ENCODE data around the gene NACC1.

Gene NACC1

DNA sequence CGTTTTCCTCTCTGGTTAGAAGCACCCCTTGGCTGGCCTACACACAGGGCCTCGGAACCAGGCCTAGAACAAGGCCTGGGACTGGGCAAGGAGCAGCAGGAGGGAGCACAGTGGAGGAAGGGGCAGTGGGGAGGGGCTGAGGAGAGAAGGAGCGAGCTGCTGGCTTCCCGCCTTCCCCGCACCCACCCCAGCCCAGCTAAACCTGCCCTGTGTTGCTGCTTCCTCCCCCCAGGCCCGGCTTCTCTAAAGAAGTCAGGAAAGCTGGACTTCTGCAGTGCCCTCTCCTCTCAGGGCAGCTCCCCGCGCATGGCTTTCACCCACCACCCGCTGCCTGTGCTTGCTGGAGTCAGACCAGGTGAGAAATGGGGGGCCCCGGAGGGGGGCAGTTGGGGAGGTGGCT is 39.7 kb upstream of the NACC1 start:
- peaks cover 44% of the 10 kb centered on the region for H3K4me1 ChIP-seq (ENCODE audit: control insufficient read depth, insufficient read depth, low read length)
- H3K9me3 ChIP-seq (ENCODE audit: control insufficient read depth, insufficient read depth, low read length), result no peaks in the 10 kb centered on the region
- no peak overlapping the region for H3K9ac ChIP-seq (ENCODE audit: low read depth, low read length)
- H3K36me3 ChIP-seq (ENCODE audit: control insufficient read depth, insufficient read depth, low read length), result no peaks in the 10 kb centered on the region
- H3K27me3 ChIP-seq (ENCODE audit: control insufficient read depth, insufficient read depth, low read length), result peaks cover 32% of the 10 kb centered on the region
- no peak overlapping the region for H3K4me3 ChIP-seq (ENCODE audit: low read depth, low read length)
- no peak overlapping the region for H3K27ac ChIP-seq (ENCODE audit: low read depth, low read length)

DNA sequence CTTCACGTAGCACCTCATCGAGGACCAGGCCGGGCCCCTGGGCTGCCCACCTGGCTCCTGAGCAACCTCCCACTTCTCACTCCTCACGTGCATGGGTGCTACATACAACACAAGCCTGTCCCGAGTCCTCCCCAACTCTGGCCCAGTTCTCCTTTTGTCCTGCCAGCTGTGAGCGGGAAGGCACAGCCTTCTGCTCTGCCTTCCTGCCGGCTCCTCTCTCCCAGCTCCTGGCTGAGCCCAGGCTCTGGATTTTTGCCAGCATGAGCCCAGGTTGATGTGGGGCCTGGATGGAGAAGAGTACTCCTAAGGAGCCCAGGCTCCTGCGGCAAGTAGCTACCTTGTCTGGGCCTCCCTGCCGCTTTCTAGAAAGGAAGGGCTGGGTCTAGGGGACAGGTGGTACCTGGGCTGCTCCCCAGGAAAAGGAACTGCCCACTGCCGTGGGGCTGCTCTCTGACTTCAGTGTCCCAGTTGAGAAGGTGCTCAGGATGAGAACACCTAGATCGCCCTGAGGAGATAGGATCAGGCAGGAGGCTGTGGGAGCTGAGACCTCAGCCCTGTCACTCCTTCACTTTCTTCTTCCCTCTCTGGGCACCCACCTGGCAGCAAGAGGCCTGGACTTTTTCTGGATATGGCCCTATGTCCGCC is 39.0 kb upstream of the NACC1 start:
- no peaks in the 10 kb centered on the region for H3K36me3 ChIP-seq (ENCODE audit: control insufficient read depth, insufficient read depth, low read length)

DNA sequence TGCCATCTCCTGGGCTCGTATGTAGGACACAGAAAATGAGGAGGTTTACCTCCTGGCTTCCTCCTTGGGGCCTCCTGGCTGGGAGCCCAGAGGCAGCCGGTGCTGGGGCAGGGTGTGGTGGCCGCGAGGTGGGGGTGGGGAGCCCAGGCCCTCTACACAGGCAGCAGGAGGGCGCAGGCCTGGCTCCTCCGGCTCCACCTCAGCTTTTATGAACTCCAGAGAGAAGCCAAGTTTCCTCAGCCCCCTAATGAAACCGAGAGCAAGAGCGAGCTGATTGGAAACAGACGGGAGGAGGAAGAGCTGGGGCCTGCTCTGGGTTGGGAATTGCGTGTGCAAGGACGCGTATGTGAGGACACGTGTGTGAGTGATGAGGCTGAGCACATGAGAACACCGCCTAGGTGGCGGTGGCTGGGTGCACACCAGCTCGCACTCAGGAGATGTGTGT is 38.5 kb upstream of the NACC1 start:
- peaks cover 32% of the 10 kb centered on the region for H3K27me3 ChIP-seq (ENCODE audit: control insufficient read depth, insufficient read depth, low read length)
- no peak overlapping the region for H3K4me3 ChIP-seq (ENCODE audit: low read depth, low read length)
- H3K9ac ChIP-seq (ENCODE audit: low read depth, low read length), result no peak overlapping the region
- no peak overlapping the region for H3K27ac ChIP-seq (ENCODE audit: low read depth, low read length)
- H3K9me3 ChIP-seq (ENCODE audit: control insufficient read depth, insufficient read depth, low read length), result no peaks in the 10 kb centered on the region
- H3K4me1 ChIP-seq (ENCODE audit: control insufficient read depth, insufficient read depth, low read length), result peaks cover 44% of the 10 kb centered on the region
- no peaks in the 10 kb centered on the region for H3K36me3 ChIP-seq (ENCODE audit: control insufficient read depth, insufficient read depth, low read length)

More for the DNA sequence above, 39.0 kb upstream of the NACC1 start:
- H3K4me1 ChIP-seq (ENCODE audit: control insufficient read depth, insufficient read depth, low read length), result peaks cover 44% of the 10 kb centered on the region
- H3K4me3 ChIP-seq (ENCODE audit: low read depth, low read length), result no peak overlapping the region
- peaks cover 32% of the 10 kb centered on the region for H3K27me3 ChIP-seq (ENCODE audit: control insufficient read depth, insufficient read depth, low read length)
- no peak overlapping the region for H3K27ac ChIP-seq (ENCODE audit: low read depth, low read length)
- no peak overlapping the region for H3K9ac ChIP-seq (ENCODE audit: low read depth, low read length)
- H3K9me3 ChIP-seq (ENCODE audit: control insufficient read depth, insufficient read depth, low read length), result no peaks in the 10 kb centered on the region

DNA sequence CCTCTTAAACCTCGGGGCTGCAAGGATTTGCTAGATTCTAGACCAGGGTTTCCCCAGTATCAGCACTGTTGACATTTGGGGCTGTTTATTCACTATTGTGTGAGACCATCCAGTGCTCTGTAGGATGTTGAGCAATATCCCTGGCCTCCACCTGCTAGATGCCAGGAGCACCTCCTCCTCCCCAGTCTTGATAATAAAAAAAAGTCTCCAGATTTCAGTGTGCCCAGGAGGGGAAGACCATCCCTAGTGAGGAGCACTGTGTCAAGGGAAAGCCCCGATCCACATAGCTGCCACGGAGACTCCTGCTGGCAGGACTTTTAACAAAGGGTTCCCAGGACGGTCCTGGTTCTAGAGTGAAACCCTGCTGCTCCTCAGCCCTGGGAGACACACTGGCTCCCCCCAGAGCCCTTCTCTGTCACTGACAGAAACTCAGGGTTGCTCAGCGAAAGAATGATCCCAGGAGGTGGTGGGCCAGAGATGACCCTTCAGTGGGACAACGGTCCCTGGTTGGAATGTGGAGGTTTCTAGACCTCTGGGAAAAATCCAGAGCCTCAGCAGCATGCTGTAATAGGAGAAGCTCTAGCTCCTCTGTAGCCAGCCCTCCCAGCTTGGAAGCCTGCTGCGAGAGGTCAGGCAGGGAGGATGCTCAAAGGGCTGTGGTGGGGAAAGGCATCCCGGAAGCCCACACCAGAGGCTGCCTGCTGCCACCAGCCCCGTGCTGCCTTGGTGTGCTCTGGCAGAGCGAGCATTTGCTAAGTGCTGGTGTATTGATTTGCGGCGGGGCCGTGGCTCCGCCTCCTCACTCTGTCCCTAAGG is 35.7 kb upstream of the NACC1 start:
- Histone ChIP-seq H3K27ac (ENCODE audit: low read depth, low read length) (no peak overlapping the region), H3K9me3 (ENCODE audit: control insufficient read depth, insufficient read depth, low read length) (no peaks in the 10 kb centered on the region), H3K9ac (ENCODE audit: low read depth, low read length) (no peak overlapping the region), H3K4me3 (ENCODE audit: low read depth, low read length) (no peak overlapping the region), H3K4me1 (ENCODE audit: control insufficient read depth, insufficient read depth, low read length) (peaks cover 38% of the 10 kb centered on the region), H3K36me3 (ENCODE audit: control insufficient read depth, insufficient read depth, low read length) (no peaks in the 10 kb centered on the region), H3K27me3 (ENCODE audit: control insufficient read depth, insufficient read depth, low read length) (peaks cover 26% of the 10 kb centered on the region)

DNA sequence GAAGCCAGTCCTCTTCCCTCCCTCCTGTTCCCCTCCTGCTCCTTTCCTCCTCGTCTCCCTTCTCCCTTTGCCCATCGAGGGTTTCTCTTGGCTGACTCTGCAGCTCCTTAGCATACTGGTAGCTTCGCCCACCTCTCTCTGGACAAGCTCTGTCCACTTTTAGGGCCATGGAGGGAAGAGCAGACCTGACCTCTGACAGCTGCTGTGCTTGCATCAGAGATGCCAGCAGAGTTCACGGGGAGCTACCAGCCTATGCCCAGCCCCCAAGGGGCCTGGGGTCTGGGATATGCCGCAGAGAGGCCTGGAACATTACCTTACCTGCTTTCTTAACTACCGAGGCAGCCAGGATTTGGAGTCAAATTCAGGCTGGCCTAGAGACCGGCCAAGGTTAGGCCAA is 35.1 kb upstream of the NACC1 start:
- H3K9me3 ChIP-seq (ENCODE audit: control insufficient read depth, insufficient read depth, low read length), result no peaks in the 10 kb centered on the region
- no peak overlapping the region for H3K27ac ChIP-seq (ENCODE audit: low read depth, low read length)
- H3K36me3 ChIP-seq (ENCODE audit: control insufficient read depth, insufficient read depth, low read length), result no peaks in the 10 kb centered on the region
- peaks cover 24% of the 10 kb centered on the region for H3K27me3 ChIP-seq (ENCODE audit: control insufficient read depth, insufficient read depth, low read length)
- peaks cover 32% of the 10 kb centered on the region for H3K4me1 ChIP-seq (ENCODE audit: control insufficient read depth, insufficient read depth, low read length)
- H3K4me3 ChIP-seq (ENCODE audit: low read depth, low read length), result no peak overlapping the region
- no peak overlapping the region for H3K9ac ChIP-seq (ENCODE audit: low read depth, low read length)

DNA sequence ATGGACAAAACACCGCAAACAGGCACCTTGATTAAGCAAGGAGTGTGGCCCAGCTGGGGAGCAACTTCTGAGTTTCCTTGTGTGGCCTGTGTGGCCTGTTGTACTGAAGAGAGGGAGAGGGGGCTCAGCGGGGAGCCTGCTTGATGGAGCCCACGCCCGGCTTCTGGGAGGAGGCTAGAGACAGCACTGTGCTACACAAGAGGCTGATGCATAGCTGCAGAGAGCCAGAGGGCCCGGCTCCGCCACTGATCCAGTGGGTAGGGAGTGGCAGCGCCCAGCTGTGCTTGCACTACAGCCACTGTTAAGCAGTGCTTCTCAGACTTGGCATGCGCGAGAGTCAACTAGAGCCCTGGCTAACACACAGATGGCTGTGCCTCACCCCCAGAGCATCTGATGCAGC is 34.4 kb upstream of the NACC1 start:
- no peaks in the 10 kb centered on the region for H3K36me3 ChIP-seq (ENCODE audit: control insufficient read depth, insufficient read depth, low read length)
- no peak overlapping the region for H3K9ac ChIP-seq (ENCODE audit: low read depth, low read length)
- H3K4me3 ChIP-seq (ENCODE audit: low read depth, low read length), result no peak overlapping the region
- no peaks in the 10 kb centered on the region for H3K9me3 ChIP-seq (ENCODE audit: control insufficient read depth, insufficient read depth, low read length)
- H3K27me3 ChIP-seq (ENCODE audit: control insufficient read depth, insufficient read depth, low read length), result peaks cover 20% of the 10 kb centered on the region
- peaks cover 25% of the 10 kb centered on the region for H3K4me1 ChIP-seq (ENCODE audit: control insufficient read depth, insufficient read depth, low read length)
- no peak overlapping the region for H3K27ac ChIP-seq (ENCODE audit: low read depth, low read length)

DNA sequence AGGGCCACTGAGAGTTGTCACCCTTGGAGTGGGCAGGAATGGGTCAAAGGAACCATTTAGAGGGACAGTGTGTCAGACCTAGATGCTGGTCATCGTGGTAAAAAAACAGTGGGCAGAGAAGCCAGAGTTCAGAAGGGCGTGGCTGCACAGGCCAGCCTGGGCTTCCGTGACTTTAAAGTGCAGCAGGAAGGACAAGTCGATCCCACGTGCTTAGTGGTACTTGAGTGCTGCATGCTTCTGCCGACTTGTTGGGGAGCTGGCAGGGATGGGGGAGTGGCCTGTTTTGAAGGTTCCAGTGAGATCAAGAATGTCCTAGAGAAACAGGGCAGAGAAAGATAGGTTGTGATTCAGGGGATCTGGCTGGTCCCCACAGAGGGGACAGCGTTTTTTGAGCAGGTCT is 32.4 kb upstream of the NACC1 start:
- H3K27me3 ChIP-seq (ENCODE audit: control insufficient read depth, insufficient read depth, low read length), result peaks cover 16% of the 10 kb centered on the region
- H3K36me3 ChIP-seq (ENCODE audit: control insufficient read depth, insufficient read depth, low read length), result no peaks in the 10 kb centered on the region
- no peak overlapping the region for H3K9ac ChIP-seq (ENCODE audit: low read depth, low read length)

DNA sequence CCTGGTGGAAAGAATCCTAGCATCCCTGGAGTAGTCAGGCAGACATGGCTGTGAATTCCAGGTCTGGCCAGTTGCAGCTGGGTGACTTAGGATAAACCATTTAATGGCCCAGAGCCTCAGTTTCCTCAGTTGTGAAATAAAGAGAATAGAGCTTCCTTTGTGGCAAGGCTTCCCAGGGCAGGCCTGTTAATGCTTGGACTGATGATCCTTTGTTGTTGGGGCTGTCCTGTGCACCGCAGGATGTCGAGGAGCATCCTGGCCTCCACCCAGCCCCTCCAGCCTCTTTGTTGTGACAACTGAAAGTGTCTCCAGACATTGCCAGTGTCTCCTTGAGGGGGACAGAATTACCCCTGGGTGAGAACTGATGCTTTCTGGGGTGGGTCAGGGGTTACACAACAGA is 31.7 kb upstream of the NACC1 start:
- Histone ChIP-seq H3K27ac (ENCODE audit: low read depth, low read length) (no peak overlapping the region), H3K36me3 (ENCODE audit: control insufficient read depth, insufficient read depth, low read length) (no peaks in the 10 kb centered on the region), H3K4me1 (ENCODE audit: control insufficient read depth, insufficient read depth, low read length) (peaks cover 19% of the 10 kb centered on the region), H3K27me3 (ENCODE audit: control insufficient read depth, insufficient read depth, low read length) (peaks cover 16% of the 10 kb centered on the region), H3K9ac (ENCODE audit: low read depth, low read length) (no peak overlapping the region), H3K9me3 (ENCODE audit: control insufficient read depth, insufficient read depth, low read length) (no peaks in the 10 kb centered on the region), H3K4me3 (ENCODE audit: low read depth, low read length) (no peak overlapping the region)

More for the DNA sequence above, 32.4 kb upstream of the NACC1 start:
- no peak overlapping the region for H3K27ac ChIP-seq (ENCODE audit: low read depth, low read length)
- H3K4me1 ChIP-seq (ENCODE audit: control insufficient read depth, insufficient read depth, low read length), result peaks cover 13% of the 10 kb centered on the region
- no peak overlapping the region for H3K4me3 ChIP-seq (ENCODE audit: low read depth, low read length)
- H3K9me3 ChIP-seq (ENCODE audit: control insufficient read depth, insufficient read depth, low read length), result no peaks in the 10 kb centered on the region

DNA sequence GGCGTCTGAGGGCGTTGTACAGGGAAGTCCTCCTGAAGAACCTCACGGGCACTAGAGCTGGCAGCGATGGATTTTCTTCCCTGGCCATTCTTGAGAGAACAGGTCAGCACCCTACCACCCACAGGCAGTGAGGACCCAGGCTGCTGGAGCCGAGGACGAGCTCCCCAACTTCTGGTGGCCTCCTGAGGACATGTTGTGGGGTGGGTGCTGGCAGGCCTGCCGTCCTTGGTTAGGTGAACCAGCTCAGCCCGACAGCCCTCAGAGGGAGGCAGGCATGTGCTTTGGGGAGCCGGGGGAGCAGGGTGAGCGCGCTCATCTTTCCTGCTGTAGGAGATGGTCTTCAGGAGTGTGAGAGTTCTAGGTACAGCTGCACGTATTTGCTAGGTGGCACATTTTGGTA is 30.8 kb upstream of the NACC1 start:
- Histone ChIP-seq H3K27me3 (ENCODE audit: control insufficient read depth, insufficient read depth, low read length) (peaks cover 20% of the 10 kb centered on the region), H3K27ac (ENCODE audit: low read depth, low read length) (no peak overlapping the region), H3K9me3 (ENCODE audit: control insufficient read depth, insufficient read depth, low read length) (no peaks in the 10 kb centered on the region), H3K9ac (ENCODE audit: low read depth, low read length) (no peak overlapping the region), H3K4me3 (ENCODE audit: low read depth, low read length) (no peak overlapping the region), H3K36me3 (ENCODE audit: control insufficient read depth, insufficient read depth, low read length) (no peaks in the 10 kb centered on the region), H3K4me1 (ENCODE audit: control insufficient read depth, insufficient read depth, low read length) (peaks cover 25% of the 10 kb centered on the region)

DNA sequence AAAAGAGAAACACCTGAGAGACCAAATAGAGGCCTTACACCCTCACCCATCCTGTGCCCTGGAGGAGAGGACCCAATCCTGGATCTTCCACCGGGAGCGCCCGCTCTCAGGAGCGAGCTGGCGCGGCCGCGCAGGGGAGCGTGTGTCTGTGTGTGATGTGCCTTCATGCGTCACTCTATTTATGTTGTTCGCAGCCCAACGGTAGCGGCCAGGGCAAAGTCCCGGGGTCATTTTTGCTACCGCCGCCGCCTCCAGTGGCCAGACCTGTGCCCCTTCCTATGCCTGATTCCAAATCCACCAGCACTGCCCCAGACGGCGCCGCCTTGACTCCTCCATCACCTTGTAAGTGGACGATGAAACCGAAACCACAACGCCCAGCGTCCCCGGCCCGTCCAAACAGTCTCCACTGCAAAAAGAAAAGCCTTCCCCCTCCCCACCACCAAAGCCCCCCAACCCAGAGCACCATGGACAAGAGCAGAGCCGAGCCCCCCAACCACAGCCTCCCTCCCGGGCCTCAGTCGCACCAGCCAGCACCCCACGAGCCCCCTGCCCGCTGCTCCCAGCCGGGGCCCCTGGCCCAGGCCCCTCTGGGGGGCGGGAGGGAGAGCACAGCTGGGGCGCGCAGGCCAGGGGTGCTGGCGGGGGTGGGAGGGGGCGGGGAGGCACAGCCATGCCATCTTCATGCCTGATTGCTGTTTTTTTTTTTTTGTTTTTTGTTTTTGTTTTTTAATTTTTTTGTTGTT is 30.1 kb upstream of the NACC1 start:
- no peaks in the 10 kb centered on the region for H3K36me3 ChIP-seq (ENCODE audit: control insufficient read depth, insufficient read depth, low read length)
- no peak overlapping the region for H3K4me3 ChIP-seq (ENCODE audit: low read depth, low read length)
- H3K27ac ChIP-seq (ENCODE audit: low read depth, low read length), result no peak overlapping the region
- H3K9me3 ChIP-seq (ENCODE audit: control insufficient read depth, insufficient read depth, low read length), result no peaks in the 10 kb centered on the region
- no peak overlapping the region for H3K9ac ChIP-seq (ENCODE audit: low read depth, low read length)
- peaks cover 20% of the 10 kb centered on the region for H3K4me1 ChIP-seq (ENCODE audit: control insufficient read depth, insufficient read depth, low read length)
- peaks cover 23% of the 10 kb centered on the region for H3K27me3 ChIP-seq (ENCODE audit: control insufficient read depth, insufficient read depth, low read length)

Measured in HUES48 (cell line).